Measurements from ENCODE around the gene RBBP4.

- TF ChIP-seq CTCF (IDR thresholded peaks at IDR 0.05) (no peak), EZH2 (IDR thresholded peaks at IDR 0.05; ENCODE audit: borderline replicate concordance, insufficient read depth, low read depth, low read length, poor library complexity, severe bottlenecking) (no peak)
Observed at GRCh38 chr1:32724678-32725614, 73.9 kb downstream of the RBBP4 start.

Data from B cell (primary cell).